PFSK-1 (cell line): ENCODE data around the gene KRTAP5-10.

Experiments
- POLR2AphosphoS5 ChIP-seq: IDR thresholded peaks from 2 replicates; pipeline ENCODE4 v1.6.1; 2012; ENCODE audit warnings: low read depth, mild to moderate bottlenecking, control low read depth, low read length, moderate library complexity
- SIN3A ChIP-seq: IDR thresholded peaks from 2 replicates; pipeline ENCODE4 v1.6.1; 2012; ENCODE audit warnings: mild to moderate bottlenecking, low read length, moderate library complexity, borderline replicate concordance; ENCODE audit not compliant: insufficient read depth

GRCh38 chr11:71551711-71552110, 13.7 kb upstream of the KRTAP5-10 start:
- TF ChIP-seq SIN3A (no peak), POLR2AphosphoS5 (no peak)
